Left cardiac atrium (tissue), 4 donors: ENCODE measurements around the gene CNN1. TPM values are rescaled to one million over a fixed set of nuclear protein-coding genes. Genes with fewer than 3 reads are reported as not detected.

Source experiments
- ATAC-seq, 2 donors: fragments of 200-7000 bp; cut with Tn5 transposase; one replicate each; pipeline ENCODE4 v1.9.1; 2020; ENCODE audit warnings: mild to moderate bottlenecking in 2 of 2, moderate library complexity in 2 of 2
- DNase-seq: peaks from one replicate; pipeline ENCODE4 v3.0.0-alpha.2; 2020
- intact Hi-C, 2 donors: fragments of 100-400 bp; cut with DNase I; formaldehyde crosslinking; loops; one replicate each; pipeline versions ENCODE4 v1.14.1 to v1.15.1; 2022 to 2023
- total RNA-seq, 2 donors: library from RNA; stranded (reverse); fragmentation: NEBNext Ultra II Directional; extraction: Animal tissue kit (Norgen Biotek cat#: 25700); gene quantifications; one replicate each; pipeline ENCODE4 v1.2.1, GENCODE V29; 2021
- donor health status: DM: no; HTN: yes; CAD: no.
- donor health status: DM: no; HTN: yes; CAD: no; lungs with severe emphysema.
- donor health status: DM: yes; HTN: yes; CAD: no.
- donor health status: Dilated cardiomyopathy.

The CNN1 gene
- total RNA-seq, 2 donors from 2014 or later: 159 to 208 TPM

DNA sequence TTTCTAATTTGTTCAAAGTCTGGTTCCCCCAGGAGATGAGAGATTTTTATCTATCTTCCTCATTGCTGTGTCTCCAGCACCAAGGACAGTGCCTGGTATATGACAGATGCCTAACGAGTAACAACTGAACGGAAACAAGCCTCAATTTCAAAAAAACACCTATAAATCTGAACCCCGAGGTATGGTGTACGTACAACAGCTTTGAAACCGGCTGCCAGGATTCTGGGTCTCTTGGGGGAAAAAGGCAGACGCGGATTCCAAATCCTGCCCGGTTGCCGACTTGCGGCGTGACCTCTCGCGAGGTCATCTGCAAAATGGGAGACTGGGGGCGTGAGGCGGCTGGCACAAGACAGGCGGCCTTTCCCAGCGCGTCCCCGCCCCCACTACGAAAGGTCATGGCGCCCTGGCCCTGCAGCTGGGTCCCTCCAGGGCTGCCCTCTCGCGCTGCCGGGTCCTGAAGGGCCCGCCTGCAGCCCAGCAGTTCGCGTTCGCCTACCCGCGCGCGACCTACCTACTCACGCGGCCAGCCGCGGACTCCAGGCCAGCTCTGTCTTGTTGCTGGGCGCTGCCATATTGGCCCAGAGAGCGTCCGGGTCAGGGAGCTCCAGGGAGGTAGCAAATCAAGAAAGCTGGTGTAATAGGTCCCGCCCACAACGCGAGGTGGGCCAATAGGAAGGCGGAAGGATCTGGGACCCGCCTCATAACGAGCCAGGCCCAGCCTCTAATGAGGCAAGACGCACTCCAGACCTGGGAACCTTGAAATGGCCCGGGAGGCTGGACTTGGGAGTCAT is 9.9 kb upstream of the CNN1 start, which contains the start of gene ECSIT:
Gene ECSIT (minus strand): TSS at position 584 of the 791 bp plus-strand sequence. CDS start 9,964 bp downstream, outside the sequence.
- peak; percentile 99 for ATAC-seq
- intact Hi-C loops: no loop called here
- DNase-seq: peak; percentile 98

- ATAC-seq (peak; percentile 48 to 49), DNase-seq (peak; percentile 84)
- intact Hi-C loops: no loop called here
Measured at GRCh38 chr19:11530432-11530831, 8.2 kb upstream of the CNN1 start.

GRCh38 chr19:11534538-11534937 is 4.1 kb upstream of the CNN1 start:
- intact Hi-C loops: no loop called here
- DNase-seq: no peak
- ATAC-seq: no peak

DNA sequence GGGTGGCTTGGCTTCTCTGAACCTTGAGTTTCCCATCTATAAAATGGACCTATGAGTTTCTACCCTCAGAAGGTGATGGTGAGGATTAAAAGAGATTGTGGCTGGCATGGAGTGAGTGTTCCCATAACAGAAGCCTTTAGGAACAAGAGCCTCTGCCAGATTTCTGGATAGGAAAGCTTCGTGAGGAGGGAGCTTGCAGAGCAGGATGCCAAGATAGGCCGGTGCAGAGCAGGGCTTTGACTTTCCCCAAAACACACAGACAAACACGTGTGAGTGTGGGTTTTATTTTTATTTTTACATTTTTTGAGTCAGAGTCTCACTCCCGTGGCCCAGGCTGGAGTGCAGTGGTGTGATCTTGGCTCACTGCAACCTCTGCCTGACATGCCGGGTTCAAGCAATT is 3.7 kb upstream of the CNN1 start:
- DNase-seq: no peak
- no peak for ATAC-seq
- intact Hi-C loops: no loop called here

- intact Hi-C loops: no loop called here
- DNase-seq: peak; percentile 92
- ATAC-seq: peak; percentile 81 to 89
Measured at GRCh38 chr19:11535792-11536595, 2.7 kb upstream of the CNN1 start.

- peak; percentile 56 for DNase-seq
- intact Hi-C loops: no loop called here
- ATAC-seq: peak; percentile 64 to 66
Measured at GRCh38 chr19:11539495-11540365, 1.1 kb downstream of the CNN1 start.

- intact Hi-C loops: no loop called here
Measured at GRCh38 chr19:11540645-11541044, 2.0 kb downstream of the CNN1 start.

GRCh38 chr19:11541238-11541637 is 2.6 kb downstream of the CNN1 start:
- DNase-seq (no peak), ATAC-seq (no peak)
- intact Hi-C loops: no loop called here

More at GRCh38 chr19:11540645-11541044, 2.0 kb downstream of the CNN1 start:
- ATAC-seq (no peak), DNase-seq (no peak)

- no peak for ATAC-seq
- DNase-seq: no peak
- intact Hi-C loops: no loop called here
Measured at GRCh38 chr19:11547929-11548700, 9.5 kb downstream of the CNN1 start.

- DNase-seq: no peak
- intact Hi-C loops: no loop called here
- ATAC-seq: no peak
Measured at GRCh38 chr19:11549386-11549953, 10.8 kb downstream of the CNN1 start.

DNA sequence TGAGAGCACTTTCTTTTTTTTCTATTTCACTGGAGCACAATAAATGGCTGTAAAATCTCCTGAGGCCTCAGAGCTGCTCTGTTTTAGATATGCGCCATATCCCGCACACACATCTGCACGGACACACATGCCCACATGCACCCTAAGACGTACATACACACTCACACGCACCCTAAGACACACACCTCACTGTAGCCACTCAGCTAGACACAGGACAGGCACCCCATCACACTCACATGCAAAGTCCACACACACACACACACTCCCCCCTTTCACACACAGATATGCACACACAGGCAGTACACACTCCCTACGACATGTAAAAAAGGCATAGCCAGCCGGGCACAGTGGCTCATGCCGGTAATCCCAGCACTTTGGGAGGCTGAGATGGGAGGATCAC is 11.6 kb downstream of the CNN1 start:
- DNase-seq (no peak), ATAC-seq (no peak)
- intact Hi-C loops: no loop called here

GRCh38 chr19:11551603-11552235 is 13.1 kb downstream of the CNN1 start:
- intact Hi-C loops: no loop called here
- no peak for DNase-seq
- peak; percentile 36 to 45 for ATAC-seq

GRCh38 chr19:11552666-11553372 is 14.2 kb downstream of the CNN1 start:
- ATAC-seq (no peak), DNase-seq (no peak)
- intact Hi-C loops: no loop called here

DNA sequence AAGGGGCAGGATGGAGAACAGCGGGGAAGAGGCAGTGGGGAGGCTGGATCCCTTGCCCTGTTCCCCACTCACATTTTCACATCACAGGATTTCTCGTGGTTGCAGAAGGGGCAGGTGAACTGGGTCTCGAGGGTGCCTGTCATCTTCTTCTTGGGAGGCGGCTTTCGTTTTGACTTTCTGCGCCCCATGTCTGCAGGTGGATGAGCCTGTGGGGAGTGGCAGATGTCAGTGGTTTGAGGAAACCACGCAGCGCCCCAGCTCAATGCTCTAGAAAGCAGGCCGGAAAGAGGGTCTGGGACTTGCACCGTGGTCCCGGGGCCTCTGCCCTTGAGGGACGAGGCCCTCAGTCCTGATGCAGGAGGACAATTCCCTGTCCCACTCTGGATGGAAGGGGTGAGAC is 15.5 kb downstream of the CNN1 start:
- no peak for DNase-seq
- no peak for ATAC-seq
- intact Hi-C loops: no loop called here

GRCh38 chr19:11555246-11555645 is 16.6 kb downstream of the CNN1 start:
- no peak for DNase-seq
- ATAC-seq: peak in 1 of 2 donors; percentile 1
- intact Hi-C loops: no loop called here

- no peak for ATAC-seq
- intact Hi-C loops: no loop called here
- DNase-seq: no peak
Measured at GRCh38 chr19:11556634-11557420, 18.2 kb downstream of the CNN1 start.
